Esophagus muscularis mucosa (tissue), 4 donors: ENCODE results near the gene UVRAG. TPM values are rescaled to one million over a fixed set of nuclear protein-coding genes. Genes with fewer than 3 reads are reported as not detected.
A peak's percentile ranks its signal among the peaks of the same experiment; 100 is the strongest.
"Not testable (repeated sequence)": the region's sequence is repeated elsewhere in the genome, so short reads cannot be mapped to it uniquely, and the experiment has no call there.

ENCODE experiments used
- DNase-seq: peaks from one replicate; pipeline ENCODE4 v3.0.0-alpha.2; 2017; ENCODE audit errors: extremely low spot score
- H3K27ac ChIP-seq, 4 donors: fragments of 200-600 bp; sonication (generic); replicated peaks in 1 of 4; 1 replicate in 3 of 4; 2 replicates in 1 of 4; pipeline ENCODE4 v1.5.1; 2016 to 2019; ENCODE audit warnings: mild to moderate bottlenecking in 1 of 4
- H3K27me3 ChIP-seq, 4 donors: fragments of 200-600 bp; sonication (generic); one replicate each; pipeline versions ENCODE4 v1.5.1 to v1.6.0; 2016 to 2019
- H3K36me3 ChIP-seq, 4 donors: fragments of 200-600 bp; sonication (generic); one replicate each; pipeline ENCODE4 v1.5.1; 2016 to 2019
- H3K4me1 ChIP-seq, 4 donors: fragments of 200-600 bp; sonication (generic); one replicate each; pipeline ENCODE4 v1.5.1; 2016 to 2019
- H3K4me3 ChIP-seq, 4 donors: fragments of 200-600 bp; sonication (generic); 1 replicate in 2 of 4; 2 replicates in 2 of 4; pipeline ENCODE4 v1.5.1; 2016 to 2019; ENCODE audit warnings: mild to moderate bottlenecking in 4 of 4, moderate library complexity in 1 of 4
- H3K9me3 ChIP-seq, 4 donors: fragments of 200-600 bp; sonication (generic); 1 replicate in 3 of 4; 2 replicates in 1 of 4; pipeline ENCODE4 v1.5.1; 2016 to 2019
- CTCF ChIP-seq, 3 experiments: fragments of 200-600 bp in 2 of 3; fragments of 450-650 bp in 1 of 3; sonication (generic) in 2 of 3; IDR thresholded peaks; one replicate each; pipeline ENCODE4 v1.5.1; 2017 to 2019; ENCODE audit warnings: antibody characterized with exemption in 3 of 3, mild to moderate bottlenecking in 2 of 3, moderate library complexity in 1 of 3
- EP300 ChIP-seq: sonication (generic); formaldehyde crosslinking; IDR thresholded peaks from one replicate; pipeline ENCODE4 v1.6.1; 2017; ENCODE audit warnings: antibody characterized with exemption
- POLR2A ChIP-seq: fragments of 450-650 bp; IDR thresholded peaks from one replicate; pipeline ENCODE4 v1.6.1; 2017; ENCODE audit warnings: antibody characterized with exemption, moderate library complexity, mild to moderate bottlenecking, low read depth
- POLR2AphosphoS5 ChIP-seq, 2 donors: sonication (generic); formaldehyde crosslinking; IDR thresholded peaks; one replicate each; pipeline ENCODE4 v1.6.1; 2017; ENCODE audit warnings: antibody characterized with exemption in 2 of 2
- WGBS: methylation state at CpG from one replicate; pipeline ENCODE4 v1.1.5; 2018; 5-methylcytosine and 5-hydroxymethylcytosine counted together
- intact Hi-C: fragments of 100-400 bp; cut with DNase I; formaldehyde crosslinking; loops from one replicate; pipeline ENCODE4 v1.15.1; 2023
- total RNA-seq, 4 donors: library from RNA; depleted of rRNA; stranded (reverse); fragments of >200 nt; gene quantifications; one replicate each; pipeline versions ENCODE4 v1.1.0 to v1.2.1, GENCODE V29; 2016

Gene UVRAG
- total RNA-seq, 4 donors from 2014 or later = 30.6 to 37.4 (median 34.7) TPM

DNA sequence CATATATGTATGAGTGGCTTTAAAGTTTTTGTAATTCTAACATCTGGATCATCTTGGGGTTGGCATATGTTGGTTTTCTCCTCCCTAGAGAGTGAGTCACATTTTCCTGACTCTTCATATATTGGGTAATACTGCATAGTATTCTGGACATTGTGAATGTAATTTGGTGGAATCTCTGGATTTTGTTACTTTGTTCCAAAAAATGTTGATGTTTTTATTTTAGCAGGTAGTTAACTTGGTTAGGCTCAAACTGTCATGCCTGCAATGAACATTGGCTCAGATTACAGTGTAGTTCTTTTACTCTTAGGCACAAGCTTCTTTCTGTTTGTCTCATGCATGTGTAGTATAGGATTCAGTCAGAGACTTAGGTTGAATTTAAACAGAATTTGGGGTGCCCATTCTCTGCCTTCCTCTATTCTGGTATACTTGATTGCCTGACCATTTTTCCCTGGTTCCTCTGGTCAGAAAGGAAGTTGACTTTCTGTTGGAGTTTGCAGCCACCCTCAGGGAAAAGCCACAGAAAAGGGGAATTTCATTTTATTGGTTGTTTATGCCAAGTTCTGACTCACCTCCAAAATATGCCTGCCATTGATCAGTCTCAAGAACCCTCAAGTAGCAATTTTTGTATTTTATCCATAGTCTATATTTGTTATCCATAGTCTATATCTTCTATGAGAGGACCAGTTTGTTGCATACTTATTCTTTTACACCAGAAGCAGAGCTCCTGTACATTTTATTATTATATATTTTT, 151.7 kb downstream of the UVRAG start:
- peaks cover 5 to 10% (median 6%) of the 10 kb centered on the region in 4 donors for H3K4me1 ChIP-seq
- TF ChIP-seq POLR2AphosphoS5 (IDR thresholded peaks at IDR 0.05) (peak in 1 of 2 donors; percentile 26), EP300 (no peak)

GRCh38 chr11:75968021-75968625, 153.1 kb downstream of the UVRAG start:
- Histone ChIP-seq H3K27ac (no peak overlapping the region), H3K4me1 (peaks cover 5 to 10% (median 6%) of the 10 kb centered on the region in 4 donors), H3K36me3 (no peaks in the 10 kb centered on the region), H3K4me3 (no peak overlapping the region), H3K9me3 (peaks cover 0 to 5% (median 0%) of the 10 kb centered on the region in 4 donors), H3K27me3 (no peaks in the 10 kb centered on the region)
- 82% methylated on average over 2 of the region's 2 CpGs for WGBS
- intact Hi-C loops = no loop called here
- TF ChIP-seq POLR2AphosphoS5 (IDR thresholded peaks at IDR 0.05) = no peak
- no peak for TF ChIP-seq POLR2A
- TF ChIP-seq CTCF (IDR thresholded peaks at IDR 0.05) = no peak
- DNase-seq = no peak

More for the DNA sequence above, 151.7 kb downstream of the UVRAG start:
- Histone ChIP-seq H3K9me3 (no peaks in the 10 kb centered on the region), H3K27ac (no peak overlapping the region), H3K36me3 (no peaks in the 10 kb centered on the region), H3K27me3 (no peaks in the 10 kb centered on the region), H3K4me3 (no peak overlapping the region)
- no peak for DNase-seq
- intact Hi-C loops = no loop called here

DNA sequence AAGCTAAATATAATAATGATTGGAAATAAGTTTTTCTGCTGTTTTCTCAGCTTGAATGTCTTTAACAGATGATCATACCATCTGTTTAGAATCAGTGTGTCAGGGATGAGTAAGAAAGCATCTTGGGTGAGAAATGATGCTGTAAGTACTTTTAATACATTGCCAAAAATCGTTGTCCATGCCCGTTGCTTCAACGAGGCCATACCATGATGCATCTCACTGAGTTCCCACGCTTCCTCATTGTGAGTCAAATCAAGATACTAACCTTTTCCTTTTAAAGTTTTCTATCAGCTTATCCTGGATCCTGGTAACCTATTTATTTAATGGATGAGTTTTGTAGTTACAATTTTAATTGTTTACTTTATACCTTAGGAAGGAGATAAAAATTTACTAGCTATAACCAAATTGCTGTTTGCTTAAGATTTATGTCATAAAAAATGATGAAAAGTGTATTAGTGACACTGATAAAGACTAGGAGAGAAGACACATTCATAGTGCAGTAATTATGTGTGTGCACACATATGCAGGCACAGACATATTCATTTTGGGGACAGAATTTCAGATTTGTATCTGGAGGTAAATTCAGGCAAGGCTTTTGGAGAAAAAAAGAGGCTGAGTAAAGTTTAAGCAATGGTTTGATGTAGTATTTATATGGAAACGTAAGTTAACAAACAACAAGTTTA, 154.8 kb downstream of the UVRAG start:
- Histone ChIP-seq H3K4me3 (no peak overlapping the region), H3K36me3 (no peaks in the 10 kb centered on the region), H3K4me1 (peaks cover 5 to 10% (median 6%) of the 10 kb centered on the region in 4 donors), H3K27ac (no peak overlapping the region), H3K27me3 (no peaks in the 10 kb centered on the region), H3K9me3 (peaks cover 0 to 5% (median 0%) of the 10 kb centered on the region in 4 donors)
- 63% methylated on average over 5 of the region's 5 CpGs for WGBS
- intact Hi-C loops = no loop called here
- TF ChIP-seq POLR2A = no peak
- no peak for TF ChIP-seq CTCF (IDR thresholded peaks at IDR 0.05)
- no peak for TF ChIP-seq POLR2AphosphoS5 (IDR thresholded peaks at IDR 0.05)
- TF ChIP-seq EP300 = no peak
- DNase-seq = no peak

GRCh38 chr11:75973710-75974109, 158.7 kb downstream of the UVRAG start:
- H3K36me3 ChIP-seq, intact Hi-C loops, H3K4me1 ChIP-seq, H3K4me3 ChIP-seq, H3K9me3 ChIP-seq, H3K27ac ChIP-seq, H3K27me3 ChIP-seq, DNase-seq: not testable (repeated sequence)
- WGBS = 74% methylated on average over 2 of the region's 3 CpGs

DNA sequence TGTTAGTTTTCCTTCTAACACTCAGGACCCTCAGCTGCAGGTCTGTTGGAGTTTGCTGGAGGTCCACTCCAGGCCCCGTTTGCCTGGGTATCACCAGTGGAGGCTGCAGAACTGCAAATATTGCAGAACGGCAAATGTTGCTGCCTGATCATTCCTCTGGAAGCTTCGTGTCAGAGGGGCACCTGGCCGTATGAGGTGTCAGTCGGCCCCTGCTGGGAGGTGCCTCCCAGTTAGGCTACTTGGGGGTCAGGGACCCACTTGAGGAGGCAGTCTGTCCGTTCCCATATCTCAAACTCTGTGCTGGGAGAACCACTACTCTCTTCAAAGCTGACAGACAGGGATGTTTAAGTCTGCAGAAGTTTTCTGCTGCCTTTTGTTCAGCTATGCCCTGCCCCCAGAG, 164.1 kb downstream of the UVRAG start:
- intact Hi-C loops = not testable (repeated sequence)

GRCh38 chr11:75979479-75980027, 164.5 kb downstream of the UVRAG start:
- H3K4me3 ChIP-seq, H3K9me3 ChIP-seq, intact Hi-C loops, H3K27ac ChIP-seq, H3K27me3 ChIP-seq, DNase-seq: not testable (repeated sequence)
- Histone ChIP-seq H3K36me3 (peaks cover 5 to 13% (median 8%) of the 10 kb centered on the region in 4 donors), H3K4me1 (peaks cover 0 to 14% (median 0%) of the 10 kb centered on the region in 4 donors)
- WGBS = 98% methylated on average over 10 of the region's 22 CpGs

More for the DNA sequence above, 164.1 kb downstream of the UVRAG start:
- DNase-seq, H3K4me3 ChIP-seq, H3K27ac ChIP-seq, H3K9me3 ChIP-seq, H3K36me3 ChIP-seq, H3K27me3 ChIP-seq: not testable (repeated sequence)
- WGBS = 79% methylated on average over 5 of the region's 6 CpGs
- H3K4me1 ChIP-seq = peaks cover 0 to 14% (median 0%) of the 10 kb centered on the region in 4 donors
